Measurements from ENCODE around the gene ZNF132.
A peak's percentile ranks its signal among the peaks of the same experiment; 100 is the strongest.

The ZNF132 gene

DNA sequence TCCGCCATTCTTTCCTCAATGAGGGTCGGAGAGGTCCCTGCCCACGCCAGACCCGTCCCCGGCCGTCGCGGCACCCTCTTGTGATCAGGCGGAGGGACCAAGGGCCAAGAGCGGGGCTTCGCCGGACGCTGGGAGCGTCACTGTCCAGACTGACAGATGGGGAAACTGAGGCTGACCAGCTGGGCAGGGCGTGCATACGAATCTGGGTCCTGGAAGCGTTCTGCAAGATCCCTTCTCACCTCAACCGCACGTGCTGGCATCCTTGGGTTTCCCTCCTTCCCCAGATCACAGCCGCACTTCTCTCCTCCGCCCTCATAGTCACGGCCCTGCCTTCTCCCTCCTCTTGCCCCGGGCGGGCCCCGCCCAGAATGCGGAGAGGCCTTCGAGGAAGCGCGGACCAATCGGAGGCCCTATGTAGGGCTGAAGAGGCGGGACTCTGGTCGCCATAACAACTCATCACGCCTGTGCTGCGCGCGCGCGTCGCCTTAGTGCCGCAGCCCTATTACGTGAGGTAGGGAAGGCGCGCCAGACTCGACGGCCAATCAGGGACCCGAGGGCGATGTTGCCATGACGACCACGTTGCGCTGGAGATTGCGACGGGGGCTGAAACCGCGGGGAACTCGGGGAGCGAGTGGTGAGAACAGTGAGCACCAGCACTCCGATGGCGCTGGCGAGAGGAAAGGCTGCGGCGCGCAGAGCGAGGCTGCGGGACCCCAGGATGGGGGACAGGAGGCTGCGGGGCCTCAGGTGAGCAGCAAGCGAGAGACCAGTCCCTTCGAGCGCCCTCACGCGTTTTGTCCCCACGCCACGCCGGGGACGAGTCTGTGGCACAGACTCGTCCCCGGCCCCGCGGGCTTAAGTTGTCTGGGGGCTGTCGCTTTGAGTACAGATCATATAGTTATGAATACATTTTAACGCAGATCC is 38.8 kb downstream of the ZNF132 start:
- Histone ChIP-seq H3K27ac (ENCODE audit: low read length) (no peak overlapping the region), H3K4me1 (ENCODE audit: insufficient read depth, low read length) (no peaks in the 10 kb centered on the region), H3K9ac (ENCODE audit: low read depth, low read length) (peak overlapping the region; percentile 87; the same call in 1 of the 2 replicates), H3K27me3 (ENCODE audit: insufficient read depth, low read length) (peaks cover 25% of the 10 kb centered on the region), H3K36me3 (ENCODE audit: insufficient read depth, low read depth, low read length) (no peaks in the 10 kb centered on the region), H3K9me3 (ENCODE audit: insufficient read depth, low read depth, low read length) (no peaks in the 10 kb centered on the region), H3K4me3 (ENCODE audit: low read length) (peak overlapping the region; percentile 89)

DNA sequence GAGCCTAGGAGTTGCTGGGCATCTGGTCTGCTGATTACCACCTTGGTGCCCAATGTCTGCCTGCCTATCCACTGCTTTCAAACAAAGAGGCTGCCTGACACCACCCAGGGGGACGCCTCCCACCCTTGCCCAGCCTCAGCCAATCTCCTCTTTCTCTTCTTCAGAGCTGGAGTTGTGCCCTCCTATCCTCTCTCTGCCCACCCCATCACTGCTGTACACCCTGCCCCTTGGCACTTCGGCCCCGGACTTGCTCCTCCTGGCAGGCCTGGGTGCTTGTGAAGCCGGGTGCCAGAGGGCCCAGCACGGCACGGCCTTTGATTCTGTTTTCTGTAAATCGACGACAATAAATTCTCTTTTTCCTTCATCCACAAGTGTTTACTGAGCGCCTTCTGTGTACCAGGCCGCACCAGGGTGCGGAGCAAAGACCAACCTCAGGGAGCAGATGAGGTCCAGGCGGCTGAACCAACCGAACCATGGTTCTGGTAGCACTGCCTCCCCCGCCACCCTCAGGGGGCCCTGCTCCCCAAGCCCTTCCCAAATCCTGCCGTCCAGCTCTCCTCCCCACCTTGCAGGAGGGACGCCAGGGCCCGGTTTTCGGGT is 39.5 kb downstream of the ZNF132 start:
- peaks cover 31% of the 10 kb centered on the region for H3K27me3 ChIP-seq (ENCODE audit: insufficient read depth, low read length)
- no peaks in the 10 kb centered on the region for H3K36me3 ChIP-seq (ENCODE audit: insufficient read depth, low read depth, low read length)
- H3K27ac ChIP-seq (ENCODE audit: low read length) = no peak overlapping the region
- peak overlapping the region; percentile 70 for H3K4me3 ChIP-seq (ENCODE audit: low read length)
- no peaks in the 10 kb centered on the region for H3K9me3 ChIP-seq (ENCODE audit: insufficient read depth, low read depth, low read length)
- H3K9ac ChIP-seq (ENCODE audit: low read depth, low read length) = peak overlapping the region; percentile 70; the same call in 1 of the 2 replicates
- peaks cover 2% of the 10 kb centered on the region; the same call in 1 of the 2 replicates for H3K4me1 ChIP-seq (ENCODE audit: insufficient read depth, low read length)

DNA sequence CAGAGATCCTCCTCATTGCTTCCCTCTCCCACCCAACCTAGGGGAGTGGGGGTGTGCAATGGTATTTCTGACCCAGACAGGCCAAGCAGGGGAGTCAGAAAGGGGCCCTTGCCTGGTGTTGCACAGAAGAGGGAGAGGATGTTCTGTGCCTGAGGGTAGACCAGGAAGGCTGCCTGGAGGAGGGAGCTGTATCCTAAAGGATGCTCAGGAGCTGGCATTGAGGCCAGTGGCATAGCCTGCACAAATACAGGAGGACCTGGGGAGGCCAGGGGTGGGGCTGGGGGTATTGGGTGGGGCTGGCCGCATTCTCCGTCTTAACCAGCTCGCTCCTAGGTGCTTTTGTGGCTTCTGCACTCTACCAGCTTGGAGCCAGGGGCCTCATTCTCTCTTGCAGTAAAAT is 40.0 kb downstream of the ZNF132 start:
- Histone ChIP-seq H3K4me3 (ENCODE audit: low read length) (no peak overlapping the region), H3K9ac (ENCODE audit: low read depth, low read length) (no peak overlapping the region)

DNA sequence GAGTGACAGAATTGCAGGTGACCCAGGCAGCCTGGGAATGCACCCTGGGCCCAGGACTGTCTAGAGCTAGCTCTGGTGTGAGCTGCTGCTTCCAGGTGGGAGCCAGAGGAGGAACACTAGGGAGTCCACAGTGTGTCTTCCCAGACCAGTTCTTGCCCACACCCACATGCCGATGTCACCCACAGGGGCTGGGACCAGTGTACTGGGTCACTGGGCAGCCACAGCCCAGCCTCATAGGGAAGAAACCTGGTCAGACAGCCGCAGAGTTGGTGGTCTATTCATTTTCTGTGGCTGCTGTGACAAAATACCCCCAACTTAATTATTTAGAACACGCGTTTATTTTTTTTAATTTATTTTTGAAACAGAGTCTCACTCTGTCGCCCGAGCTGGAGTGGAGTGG is 41.4 kb downstream of the ZNF132 start:
- peaks cover 31% of the 10 kb centered on the region for H3K27me3 ChIP-seq (ENCODE audit: insufficient read depth, low read length)
- H3K27ac ChIP-seq (ENCODE audit: low read length) = no peak overlapping the region
- no peak overlapping the region for H3K9ac ChIP-seq (ENCODE audit: low read depth, low read length)
- H3K4me1 ChIP-seq (ENCODE audit: insufficient read depth, low read length) = peaks cover 2% of the 10 kb centered on the region; the same call in 1 of the 2 replicates
- peaks cover 18% of the 10 kb centered on the region for H3K36me3 ChIP-seq (ENCODE audit: insufficient read depth, low read depth, low read length)
- H3K9me3 ChIP-seq (ENCODE audit: insufficient read depth, low read depth, low read length) = no peaks in the 10 kb centered on the region
- no peak overlapping the region for H3K4me3 ChIP-seq (ENCODE audit: low read length)

More for the DNA sequence above, 40.0 kb downstream of the ZNF132 start:
- peaks cover 2% of the 10 kb centered on the region; the same call in 1 of the 2 replicates for H3K4me1 ChIP-seq (ENCODE audit: insufficient read depth, low read length)
- H3K36me3 ChIP-seq (ENCODE audit: insufficient read depth, low read depth, low read length) = peaks cover 4% of the 10 kb centered on the region
- H3K9me3 ChIP-seq (ENCODE audit: insufficient read depth, low read depth, low read length) = no peaks in the 10 kb centered on the region
- H3K27ac ChIP-seq (ENCODE audit: low read length) = no peak overlapping the region
- peaks cover 31% of the 10 kb centered on the region for H3K27me3 ChIP-seq (ENCODE audit: insufficient read depth, low read length)

DNA sequence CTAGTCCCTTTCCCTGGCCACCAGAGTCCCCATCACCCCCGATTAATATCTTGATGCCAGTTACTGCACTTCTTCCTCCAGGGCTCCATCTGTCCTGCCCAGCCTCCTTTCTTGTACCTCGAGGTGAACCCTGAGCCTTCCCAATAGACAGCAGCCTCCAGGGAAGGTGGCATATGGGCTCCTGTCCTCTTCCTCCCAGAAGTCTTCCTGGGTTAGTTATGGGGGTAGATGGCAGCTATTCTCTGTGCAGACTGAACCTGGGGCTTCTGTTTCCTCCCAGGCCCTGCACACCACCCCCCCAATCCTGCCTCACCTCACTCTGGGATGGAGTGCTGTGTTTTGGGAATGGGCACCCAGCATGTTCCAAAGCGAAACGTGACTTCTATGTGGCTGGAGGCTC is 41.9 kb downstream of the ZNF132 start:
- Histone ChIP-seq H3K36me3 (ENCODE audit: insufficient read depth, low read depth, low read length) (peaks cover 23% of the 10 kb centered on the region), H3K9ac (ENCODE audit: low read depth, low read length) (no peak overlapping the region), H3K4me3 (ENCODE audit: low read length) (no peak overlapping the region), H3K4me1 (ENCODE audit: insufficient read depth, low read length) (peaks cover 2% of the 10 kb centered on the region; the same call in 1 of the 2 replicates), H3K9me3 (ENCODE audit: insufficient read depth, low read depth, low read length) (no peaks in the 10 kb centered on the region), H3K27ac (ENCODE audit: low read length) (no peak overlapping the region), H3K27me3 (ENCODE audit: insufficient read depth, low read length) (peaks cover 31% of the 10 kb centered on the region)

DNA sequence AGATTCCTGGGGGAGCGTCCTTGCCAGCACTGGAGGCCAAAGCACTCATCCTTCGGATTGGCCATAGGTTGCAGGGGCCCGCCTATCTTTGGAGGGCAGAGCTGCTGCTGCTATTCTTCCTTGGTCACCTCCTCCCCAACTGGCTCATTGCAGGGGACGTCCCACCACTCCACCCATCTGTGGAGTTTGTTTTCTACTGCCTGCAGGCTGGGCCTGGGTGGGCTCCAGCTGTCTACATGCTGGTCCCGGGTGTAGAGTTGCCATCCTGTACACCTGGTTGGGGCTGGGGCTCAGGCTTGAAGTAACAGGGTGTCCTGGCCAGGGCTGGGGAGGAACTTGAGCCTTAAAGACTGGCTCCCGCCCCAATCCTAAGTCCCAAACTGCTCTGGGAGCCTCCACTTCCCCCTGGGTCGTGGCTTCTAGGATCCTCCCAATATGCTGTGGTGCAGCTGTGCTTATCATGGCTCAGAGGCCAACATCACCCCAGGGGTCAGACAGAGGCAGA is 42.4 kb downstream of the ZNF132 start:
- Histone ChIP-seq H3K9ac (ENCODE audit: low read depth, low read length) (no peak overlapping the region), H3K27ac (ENCODE audit: low read length) (no peak overlapping the region), H3K4me1 (ENCODE audit: insufficient read depth, low read length) (peaks cover 2% of the 10 kb centered on the region; the same call in 1 of the 2 replicates), H3K36me3 (ENCODE audit: insufficient read depth, low read depth, low read length) (peaks cover 28% of the 10 kb centered on the region), H3K4me3 (ENCODE audit: low read length) (no peak overlapping the region), H3K9me3 (ENCODE audit: insufficient read depth, low read depth, low read length) (no peaks in the 10 kb centered on the region), H3K27me3 (ENCODE audit: insufficient read depth, low read length) (peaks cover 31% of the 10 kb centered on the region)

DNA sequence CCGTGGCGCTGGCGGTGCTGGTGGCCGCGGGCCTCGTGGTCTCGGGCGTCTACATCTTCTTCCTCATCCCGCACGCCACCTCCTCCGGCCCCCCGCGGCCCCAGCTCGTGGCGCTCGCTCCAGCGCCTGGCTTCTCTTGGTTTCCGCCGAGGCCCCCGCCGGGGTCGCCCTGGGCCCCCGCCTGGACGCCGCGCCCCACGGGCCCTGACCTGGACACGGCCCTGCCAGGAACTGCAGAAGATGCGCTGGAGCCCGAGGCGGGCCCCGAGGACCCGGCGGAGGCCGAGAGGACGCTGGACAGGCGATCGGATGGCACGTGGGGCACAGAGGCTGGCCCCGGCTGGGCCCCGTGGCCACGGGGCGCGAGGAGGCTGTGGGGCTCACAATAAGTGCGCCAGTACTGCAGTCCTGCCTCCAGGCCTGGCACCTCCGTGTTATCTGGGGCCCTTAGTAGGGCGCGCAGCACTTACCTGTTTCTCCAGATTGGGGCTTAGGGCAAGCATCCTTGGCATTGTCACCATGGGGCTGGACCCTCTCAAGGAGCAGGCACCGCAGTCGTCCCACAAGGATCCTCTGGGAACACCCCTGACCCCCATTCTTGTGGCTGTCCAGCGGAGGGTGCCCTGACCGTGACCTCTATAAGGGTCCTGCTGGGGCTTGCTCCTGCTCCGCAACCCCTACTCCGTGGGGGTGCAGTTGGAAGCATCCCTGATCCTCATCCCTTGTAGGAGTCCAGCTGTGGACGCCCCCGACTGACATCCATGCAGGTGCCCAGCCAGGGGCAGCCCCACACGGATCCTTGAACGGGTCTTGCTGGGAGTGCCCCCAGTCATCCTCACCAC is 43.0 kb downstream of the ZNF132 start:
- Histone ChIP-seq H3K36me3 (ENCODE audit: insufficient read depth, low read depth, low read length) (peaks cover 34% of the 10 kb centered on the region), H3K4me3 (ENCODE audit: low read length) (no peak overlapping the region), H3K9me3 (ENCODE audit: insufficient read depth, low read depth, low read length) (no peaks in the 10 kb centered on the region), H3K4me1 (ENCODE audit: insufficient read depth, low read length) (peaks cover 2% of the 10 kb centered on the region; the same call in 1 of the 2 replicates), H3K27ac (ENCODE audit: low read length) (no peak overlapping the region), H3K9ac (ENCODE audit: low read depth, low read length) (no peak overlapping the region), H3K27me3 (ENCODE audit: insufficient read depth, low read length) (peaks cover 31% of the 10 kb centered on the region)

DNA sequence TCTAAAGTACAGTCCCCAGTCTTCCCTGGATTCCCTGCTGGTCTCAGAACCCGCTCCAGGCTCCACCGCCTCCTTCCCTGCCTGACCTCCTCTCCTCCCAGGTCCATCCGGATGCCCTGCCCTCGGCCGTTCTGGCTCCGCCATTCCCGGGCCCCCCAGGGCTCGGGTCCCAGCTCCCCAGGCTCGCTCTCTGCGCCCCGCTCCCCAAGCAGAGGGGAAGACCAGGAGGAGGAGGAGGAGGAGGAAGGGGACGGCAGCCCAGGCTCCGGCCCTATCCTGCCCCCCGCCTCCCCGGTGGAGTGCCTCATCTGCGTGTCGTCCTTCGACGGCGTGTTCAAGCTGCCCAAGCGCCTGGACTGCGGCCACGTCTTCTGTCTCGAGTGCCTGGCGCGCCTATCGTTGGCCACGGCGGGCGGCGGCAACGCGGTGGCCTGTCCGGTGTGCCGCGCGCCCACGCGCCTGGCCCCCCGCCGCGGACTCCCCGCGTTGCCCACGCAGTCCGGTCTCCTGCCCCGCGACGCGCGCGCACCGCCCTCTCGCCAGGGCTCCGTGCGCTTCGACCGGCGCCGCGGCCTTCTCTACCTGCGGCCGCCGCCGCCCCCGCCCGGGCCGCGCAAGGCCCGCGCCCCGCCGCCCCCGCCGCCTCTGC is 43.9 kb downstream of the ZNF132 start:
- Histone ChIP-seq H3K27ac (ENCODE audit: low read length) (no peak overlapping the region), H3K27me3 (ENCODE audit: insufficient read depth, low read length) (peaks cover 31% of the 10 kb centered on the region), H3K4me3 (ENCODE audit: low read length) (peak overlapping the region; percentile 56; the same call in 1 of the 2 replicates), H3K36me3 (ENCODE audit: insufficient read depth, low read depth, low read length) (peaks cover 42% of the 10 kb centered on the region), H3K9ac (ENCODE audit: low read depth, low read length) (no peak overlapping the region; the same call in 1 of the 2 replicates), H3K9me3 (ENCODE audit: insufficient read depth, low read depth, low read length) (no peaks in the 10 kb centered on the region), H3K4me1 (ENCODE audit: insufficient read depth, low read length) (peaks cover 2% of the 10 kb centered on the region; the same call in 1 of the 2 replicates)

DNA sequence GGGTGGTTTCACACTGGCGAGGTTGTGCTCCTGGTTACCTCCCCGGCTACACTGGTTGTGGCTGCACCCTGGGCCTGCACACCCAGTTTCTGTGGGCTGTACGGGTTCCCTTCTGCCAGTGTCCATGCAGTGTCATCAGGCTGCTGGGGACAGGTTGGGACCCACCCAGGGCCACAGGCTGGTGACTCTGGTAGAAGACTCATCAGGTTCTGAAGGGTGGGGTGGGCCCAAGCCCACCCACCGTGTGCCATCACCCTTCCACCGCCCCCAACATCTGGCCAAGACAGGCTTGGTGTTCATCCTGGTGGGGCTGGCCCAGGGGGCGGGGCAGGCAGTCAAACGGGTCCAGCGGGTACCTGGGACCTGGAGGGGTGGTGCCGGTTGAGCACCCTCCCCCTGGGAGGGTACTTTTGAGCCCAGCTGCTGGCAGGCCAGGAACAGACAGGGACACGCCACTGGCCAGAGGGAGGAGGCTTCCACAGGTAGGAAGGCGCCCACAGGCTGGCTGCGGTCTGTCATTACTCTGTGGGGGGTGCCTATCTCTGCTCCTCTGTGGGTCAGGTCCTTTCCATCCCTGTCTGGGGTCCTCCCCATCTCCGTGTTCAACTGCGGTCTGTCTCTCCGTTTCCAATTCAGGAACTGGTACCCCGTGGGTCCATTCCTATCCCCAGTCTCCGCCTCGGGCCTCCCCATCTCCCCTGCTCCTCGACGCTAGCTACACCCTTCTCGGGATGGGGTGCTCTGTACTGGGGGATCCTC is 44.6 kb downstream of the ZNF132 start, which contains the start of gene RNF225:
Gene RNF225, plus strand, starts transcription at position 437 of the 759 bp plus-strand sequence. CDS start 434 bp downstream, outside the sequence.
- H3K4me3 ChIP-seq (ENCODE audit: low read length) = peak within 1 kb of the TSS; percentile 56; the same call in 1 of the 2 replicates
- H3K36me3 ChIP-seq (ENCODE audit: insufficient read depth, low read depth, low read length) = peaks cover 49% of the 10 kb centered on the region
- H3K27ac ChIP-seq (ENCODE audit: low read length) = no peak within 1 kb of the TSS
- H3K27me3 ChIP-seq (ENCODE audit: insufficient read depth, low read length) = peaks cover 31% of the 10 kb centered on the region
- no peaks in the 10 kb centered on the region for H3K9me3 ChIP-seq (ENCODE audit: insufficient read depth, low read depth, low read length)
- no peak within 1 kb of the TSS; the same call in 1 of the 2 replicates for H3K9ac ChIP-seq (ENCODE audit: low read depth, low read length)
- H3K4me1 ChIP-seq (ENCODE audit: insufficient read depth, low read length) = peaks cover 2% of the 10 kb centered on the region; the same call in 1 of the 2 replicates

DNA sequence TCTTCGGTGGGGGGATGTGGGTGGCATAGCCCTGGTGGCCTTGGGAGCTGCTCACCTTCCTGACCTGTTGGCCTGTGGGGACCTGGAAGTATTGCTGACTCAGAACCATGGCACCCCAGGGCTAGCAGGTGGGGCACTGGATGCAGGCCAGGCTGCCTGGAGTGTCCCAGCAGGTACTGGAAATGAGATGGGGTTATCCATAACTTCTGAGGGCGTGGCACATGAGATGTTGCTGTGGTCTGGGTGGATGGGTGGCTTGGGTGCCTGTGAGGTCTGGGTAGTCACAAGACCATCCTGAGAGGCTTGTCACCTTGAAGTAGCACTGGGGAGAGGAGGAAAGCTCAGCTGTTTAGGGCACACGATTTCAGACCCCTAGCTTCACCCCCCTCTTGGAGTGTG is 45.1 kb downstream of the ZNF132 start:
- peaks cover 31% of the 10 kb centered on the region for H3K27me3 ChIP-seq (ENCODE audit: insufficient read depth, low read length)
- H3K9ac ChIP-seq (ENCODE audit: low read depth, low read length) = no peak overlapping the region
- no peak overlapping the region for H3K4me3 ChIP-seq (ENCODE audit: low read length)
- H3K27ac ChIP-seq (ENCODE audit: low read length) = no peak overlapping the region
- H3K36me3 ChIP-seq (ENCODE audit: insufficient read depth, low read depth, low read length) = peaks cover 55% of the 10 kb centered on the region
- peaks cover 2% of the 10 kb centered on the region; the same call in 1 of the 2 replicates for H3K4me1 ChIP-seq (ENCODE audit: insufficient read depth, low read length)
- H3K9me3 ChIP-seq (ENCODE audit: insufficient read depth, low read depth, low read length) = no peaks in the 10 kb centered on the region
